ENCODE results near the gene LRMDA. TPM values are rescaled to one million over a fixed set of nuclear protein-coding genes. Genes with fewer than 3 reads are reported as not detected.

The LRMDA gene
- total RNA-seq, 3 donors from 2014 or later, result 9.4 to 14.9 (median 10.3) TPM

GRCh38 chr10:76401006-76401405, 969.6 kb downstream of the LRMDA start:
- ATAC-seq, result no peak
- no peak for TF ChIP-seq CTCF (IDR thresholded peaks at IDR 0.05)

DNA sequence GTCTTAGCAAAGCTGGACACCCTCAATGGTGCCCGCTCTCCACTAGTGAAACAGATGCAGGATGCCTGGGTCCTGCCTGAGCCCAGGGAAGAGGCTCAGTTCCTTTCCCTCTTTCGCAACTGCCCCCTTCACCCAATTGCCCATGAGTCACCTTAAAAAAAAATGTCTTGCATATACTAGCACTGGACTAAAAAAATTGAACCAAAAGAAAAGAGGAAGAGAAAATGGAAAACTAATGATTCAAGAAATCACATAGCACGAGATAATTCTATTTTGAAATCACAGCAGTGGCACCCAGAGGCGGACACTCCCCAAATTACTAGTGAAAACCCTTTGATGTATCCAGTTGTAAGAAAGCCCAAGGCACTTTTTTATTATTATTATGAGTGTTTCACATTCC, 972.5 kb downstream of the LRMDA start:
- H3K4me3 ChIP-seq, result no peak overlapping the region
- intact Hi-C loops (cut with DNase I, micrococcal nuclease), result no loop called here
- DNase-seq (no peak), ATAC-seq (no peak)
- H3K4me1 ChIP-seq (ENCODE audit: low read depth), result peaks cover 8% of the 10 kb centered on the region
- TF ChIP-seq CTCF (IDR thresholded peaks at IDR 0.05), result no peak
- H3K36me3 ChIP-seq (ENCODE audit: low read depth), result no peaks in the 10 kb centered on the region
- no peaks in the 10 kb centered on the region for H3K9me3 ChIP-seq

More at GRCh38 chr10:76401006-76401405, 969.6 kb downstream of the LRMDA start:
- intact Hi-C loops (cut with DNase I, micrococcal nuclease), result no loop called here
- no peak overlapping the region for H3K4me3 ChIP-seq
- no peaks in the 10 kb centered on the region for H3K4me1 ChIP-seq (ENCODE audit: low read depth)
- no peaks in the 10 kb centered on the region for H3K9me3 ChIP-seq
- DNase-seq, result no peak
- no peaks in the 10 kb centered on the region for H3K36me3 ChIP-seq (ENCODE audit: low read depth)

- intact Hi-C loops (cut with DNase I, micrococcal nuclease), result no loop called here
- Histone ChIP-seq H3K4me3 (no peak overlapping the region), H3K9me3 (no peaks in the 10 kb centered on the region), H3K4me1 (ENCODE audit: low read depth) (peaks cover 8% of the 10 kb centered on the region), H3K36me3 (ENCODE audit: low read depth) (no peaks in the 10 kb centered on the region)
- DNase-seq (no peak), ATAC-seq (no peak)
- no peak for TF ChIP-seq CTCF (IDR thresholded peaks at IDR 0.05)
These were observed 973.1 kb downstream of the LRMDA start for GRCh38 chr10:76404531-76404930.

GRCh38 chr10:76405922-76406321, 974.5 kb downstream of the LRMDA start:
- Histone ChIP-seq H3K9me3 (no peaks in the 10 kb centered on the region), H3K36me3 (ENCODE audit: low read depth) (no peaks in the 10 kb centered on the region), H3K4me3 (no peak overlapping the region), H3K4me1 (ENCODE audit: low read depth) (peaks cover 8% of the 10 kb centered on the region)
- ATAC-seq, result no peak
- TF ChIP-seq CTCF (IDR thresholded peaks at IDR 0.05), result no peak
- intact Hi-C loops (cut with DNase I, micrococcal nuclease), result no loop called here
- DNase-seq, result no peak

DNA sequence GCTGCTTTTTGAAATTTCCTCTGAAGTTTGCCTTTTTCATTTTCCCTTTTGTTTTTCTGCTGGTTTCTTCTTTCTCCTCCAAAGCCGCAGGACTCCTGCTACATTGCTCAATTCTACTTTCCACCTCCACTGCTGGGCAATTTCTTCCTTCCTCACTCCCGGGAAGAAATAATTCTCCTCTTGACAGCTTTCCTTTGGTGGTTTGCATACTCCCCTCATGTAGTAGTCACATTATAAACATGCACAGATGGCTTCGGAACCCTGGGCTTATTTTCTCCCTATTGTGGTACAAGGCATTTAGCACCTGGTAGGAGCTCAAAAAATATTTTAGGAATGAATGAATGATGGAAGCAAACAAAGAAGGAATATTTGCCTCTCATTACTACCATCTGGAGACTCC, 977.2 kb downstream of the LRMDA start:
- TF ChIP-seq CTCF (IDR thresholded peaks at IDR 0.05), result no peak
- H3K36me3 ChIP-seq (ENCODE audit: low read depth), result no peaks in the 10 kb centered on the region
- no peaks in the 10 kb centered on the region for H3K9me3 ChIP-seq
- H3K4me3 ChIP-seq, result no peak overlapping the region
- intact Hi-C loops (cut with DNase I, micrococcal nuclease), result no loop called here
- DNase-seq, result no peak
- ATAC-seq, result no peak
- H3K4me1 ChIP-seq (ENCODE audit: low read depth), result peaks cover 8% of the 10 kb centered on the region

Measured in mucosa of descending colon (tissue), 3 donors.